OCI-LY3 (cell line): Measurements from ENCODE around the gene FAM107B.
A peak's percentile ranks its signal among the peaks of the same experiment; 100 is the strongest.
"Not testable (repeated sequence)": the region's sequence is repeated elsewhere in the genome, so short reads cannot be mapped to it uniquely, and the experiment has no call there.

ENCODE experiments used
- H2AFZ ChIP-seq: fragments of 200-600, 300-600 bp; shearing (Covaris generic); 2 replicates; pipeline ENCODE4 v1.6.0; 2014; ENCODE audit warnings: antibody characterized with exemption, low read depth, low read length
- H3K27ac ChIP-seq: fragments of 200-600, 300-600 bp; sonication (generic); 2 replicates; pipeline ENCODE4 v1.5.1; 2014; ENCODE audit warnings: mild to moderate bottlenecking, low read length, moderate library complexity, mixed read lengths
- H3K27me3 ChIP-seq: fragments of 200-600, 300-600 bp; sonication (generic); 2 replicates; pipeline ENCODE4 v1.6.1; 2014; ENCODE audit warnings: low read depth, low read length, mixed read lengths
- H3K36me3 ChIP-seq: fragments of 200-600, 300-600 bp; sonication (generic); replicated peaks from 2 replicates; pipeline ENCODE3; 2014; ENCODE audit warnings: low read depth, low read length, mixed read lengths
- H3K4me1 ChIP-seq: fragments of 300-600, 200-600 bp; sonication (generic); 2 replicates; pipeline ENCODE4 v1.6.1; 2014; ENCODE audit warnings: low read length, mixed read lengths
- H3K4me2 ChIP-seq: fragments of 200-600, 300-600 bp; sonication (generic); 2 replicates; pipeline ENCODE4 v1.6.1; 2014; ENCODE audit warnings: low read length, mixed read lengths
- H3K4me3 ChIP-seq: fragments of 300-600, 200-600 bp; sonication (generic); 2 replicates; pipeline ENCODE4 v1.5.1; 2014; ENCODE audit warnings: antibody characterized with exemption, mild to moderate bottlenecking, low read length, moderate library complexity
- H3K79me2 ChIP-seq: fragments of 300-600, 200-600 bp; shearing (Covaris generic); 2 replicates; pipeline ENCODE4 v1.6.1; 2014; ENCODE audit warnings: mild to moderate bottlenecking, low read length, mixed read lengths
- H3K9ac ChIP-seq: fragments of 300-600, 200-600 bp; shearing (Covaris generic); 2 replicates; pipeline ENCODE4 v1.6.0; 2014; ENCODE audit warnings: mild to moderate bottlenecking, low read length, moderate library complexity
- H3K9me3 ChIP-seq: fragments of 200-600, 300-600 bp; shearing (Covaris generic); 2 replicates; pipeline ENCODE4 v1.6.1; 2014; ENCODE audit warnings: low read length, mixed read lengths; ENCODE audit not compliant: insufficient read depth
- H4K20me1 ChIP-seq: fragments of 200-600, 300-600 bp; sonication (generic); 2 replicates; pipeline ENCODE4 v1.6.1; 2016; ENCODE audit warnings: low read length, mixed read lengths; ENCODE audit not compliant: insufficient read depth
- EZH2phosphoT487 ChIP-seq: fragments of 200-600 bp; shearing (Covaris generic); IDR thresholded peaks from 2 replicates; pipeline ENCODE4 v1.6.1; 2018; ENCODE audit warnings: antibody characterized with exemption, mixed run types, low read depth
- TF ChIP-seq, protein P1 (sequence below): fragments of 200-600, 300-600 bp; sonication (generic); IDR thresholded peaks from 2 replicates; pipeline ENCODE4 v1.5.1; 2014; ENCODE audit warnings: antibody characterized with exemption, low read length, low read depth

Gene FAM107B

DNA sequence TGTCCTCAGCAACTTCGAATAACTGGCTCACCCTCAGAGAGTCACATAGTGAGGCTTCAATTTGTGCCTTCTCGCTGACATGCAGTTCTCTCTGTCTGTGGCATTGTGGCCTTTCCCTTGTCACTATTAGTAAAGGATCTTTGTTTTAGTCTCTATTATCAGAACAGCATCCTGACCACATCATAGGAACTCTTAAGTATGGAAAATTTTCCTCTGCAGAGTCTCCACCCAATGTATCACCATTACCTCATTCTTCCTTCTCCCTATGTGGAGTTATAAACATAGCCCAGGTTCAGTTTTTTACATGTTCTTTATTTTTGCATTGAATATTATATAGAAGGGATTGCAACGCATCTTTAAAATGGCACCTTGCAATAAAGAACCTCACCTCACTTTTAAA, 112.9 kb downstream of the FAM107B start:
- TF ChIP-seq EZH2phosphoT487: no peak
- TF ChIP-seq, protein P1, sequence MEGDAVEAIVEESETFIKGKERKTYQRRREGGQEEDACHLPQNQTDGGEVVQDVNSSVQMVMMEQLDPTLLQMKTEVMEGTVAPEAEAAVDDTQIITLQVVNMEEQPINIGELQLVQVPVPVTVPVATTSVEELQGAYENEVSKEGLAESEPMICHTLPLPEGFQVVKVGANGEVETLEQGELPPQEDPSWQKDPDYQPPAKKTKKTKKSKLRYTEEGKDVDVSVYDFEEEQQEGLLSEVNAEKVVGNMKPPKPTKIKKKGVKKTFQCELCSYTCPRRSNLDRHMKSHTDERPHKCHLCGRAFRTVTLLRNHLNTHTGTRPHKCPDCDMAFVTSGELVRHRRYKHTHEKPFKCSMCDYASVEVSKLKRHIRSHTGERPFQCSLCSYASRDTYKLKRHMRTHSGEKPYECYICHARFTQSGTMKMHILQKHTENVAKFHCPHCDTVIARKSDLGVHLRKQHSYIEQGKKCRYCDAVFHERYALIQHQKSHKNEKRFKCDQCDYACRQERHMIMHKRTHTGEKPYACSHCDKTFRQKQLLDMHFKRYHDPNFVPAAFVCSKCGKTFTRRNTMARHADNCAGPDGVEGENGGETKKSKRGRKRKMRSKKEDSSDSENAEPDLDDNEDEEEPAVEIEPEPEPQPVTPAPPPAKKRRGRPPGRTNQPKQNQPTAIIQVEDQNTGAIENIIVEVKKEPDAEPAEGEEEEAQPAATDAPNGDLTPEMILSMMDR: no peak
- H3K27me3 ChIP-seq: peaks cover 9% of the 10 kb centered on the region; the same call in 1 of the 2 replicates
- no peak overlapping the region for H3K9ac ChIP-seq
- H2AFZ ChIP-seq: no peak overlapping the region
- H3K4me1 ChIP-seq: peaks cover 45% of the 10 kb centered on the region
- no peaks in the 10 kb centered on the region for H3K79me2 ChIP-seq
- no peak overlapping the region for H3K4me2 ChIP-seq
- peaks cover 10% of the 10 kb centered on the region; the same call in 1 of the 2 replicates for H3K9me3 ChIP-seq
- no peaks in the 10 kb centered on the region for H4K20me1 ChIP-seq
- peaks cover 7% of the 10 kb centered on the region for H3K36me3 ChIP-seq
- no peak overlapping the region for H3K4me3 ChIP-seq
- no peak overlapping the region for H3K27ac ChIP-seq

GRCh38 chr10:14660831-14661230, 113.9 kb downstream of the FAM107B start:
- H3K27me3 ChIP-seq: peaks cover 16% of the 10 kb centered on the region; the same call in 1 of the 2 replicates
- H3K36me3 ChIP-seq: peaks cover 7% of the 10 kb centered on the region
- H3K79me2 ChIP-seq: no peaks in the 10 kb centered on the region
- peaks cover 53% of the 10 kb centered on the region for H3K4me1 ChIP-seq
- no peaks in the 10 kb centered on the region for H4K20me1 ChIP-seq
- H3K4me2 ChIP-seq: peak overlapping the region; percentile 65; the same call in 1 of the 2 replicates
- H3K4me3 ChIP-seq: no peak overlapping the region
- TF ChIP-seq EZH2phosphoT487: no peak
- TF ChIP-seq, protein P1: no peak
- H2AFZ ChIP-seq: no peak overlapping the region
- no peak overlapping the region for H3K9ac ChIP-seq
- H3K27ac ChIP-seq: no peak overlapping the region
- peaks cover 7% of the 10 kb centered on the region; the same call in 1 of the 2 replicates for H3K9me3 ChIP-seq

DNA sequence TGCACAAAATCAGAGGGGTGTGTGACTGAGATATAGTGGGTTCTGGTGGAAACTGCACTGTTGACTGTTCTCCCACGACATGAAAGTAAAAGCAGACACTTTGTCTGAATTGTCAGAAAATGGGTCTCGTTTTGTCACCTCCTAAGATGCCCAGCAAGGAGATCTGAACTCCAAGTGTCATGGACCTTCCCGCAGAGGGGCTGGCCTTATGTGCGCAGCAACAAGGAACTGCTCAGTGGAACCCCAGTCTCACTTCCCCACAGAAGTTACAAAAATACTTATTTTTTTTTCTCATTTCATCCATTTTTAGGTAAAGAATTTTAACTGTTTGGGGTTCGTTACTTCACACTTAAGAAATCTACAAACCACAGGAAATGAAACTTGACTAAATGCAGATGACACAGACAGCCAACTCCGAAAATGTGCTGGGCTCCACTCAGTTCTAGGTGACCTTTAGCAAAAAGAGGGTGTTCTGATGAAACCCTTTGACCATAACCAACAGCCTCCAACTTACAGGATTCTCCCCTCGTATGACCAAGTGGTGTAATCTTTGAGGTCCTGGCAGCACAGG, 115.0 kb downstream of the FAM107B start:
- TF ChIP-seq, protein P1: no peak
- no peak for TF ChIP-seq EZH2phosphoT487
- Histone ChIP-seq H3K27ac (peak overlapping the region; percentile 53), H3K4me2 (peak overlapping the region; percentile 65), H3K4me3 (peak overlapping the region; percentile 47), H3K9ac (peak overlapping the region; percentile 26), H3K36me3 (peaks cover 7% of the 10 kb centered on the region), H3K9me3 (0 out of 2 replicates have a peak, but pooled peaks cover 4% of the 10 kb centered on the region), H3K4me1 (peaks cover 64% of the 10 kb centered on the region), H4K20me1 (no peaks in the 10 kb centered on the region), H3K27me3 (peaks cover 26% of the 10 kb centered on the region; the same call in 1 of the 2 replicates), H3K79me2 (no peaks in the 10 kb centered on the region), H2AFZ (no peak overlapping the region)

- not testable (repeated sequence) for H3K79me2 ChIP-seq, H3K36me3 ChIP-seq, H3K9me3 ChIP-seq, H4K20me1 ChIP-seq, H2AFZ ChIP-seq
- peaks cover 70% of the 10 kb centered on the region for H3K4me1 ChIP-seq
- peak overlapping the region; percentile 65 for H3K4me2 ChIP-seq
- H3K27me3 ChIP-seq: peaks cover 26% of the 10 kb centered on the region; the same call in 1 of the 2 replicates
- peak overlapping the region; percentile 53 for H3K27ac ChIP-seq
- H3K4me3 ChIP-seq: peak overlapping the region; percentile 47
- H3K9ac ChIP-seq: peak overlapping the region; percentile 26; the same call in 1 of the 2 replicates
Observed at GRCh38 chr10:14659137-14659536, 115.6 kb downstream of the FAM107B start.
